DND-41 (cell line): ENCODE results near the gene PLA2G10.
"Not testable (repeated sequence)": the region's sequence is repeated elsewhere in the genome, so short reads cannot be mapped to it uniquely, and the experiment has no call there.

Source experiments
- EZH2 ChIP-seq: IDR thresholded peaks from 3 replicates; pipeline ENCODE4 v1.6.1; 2012; ENCODE audit warnings: borderline replicate concordance, low read depth, mild to moderate bottlenecking, moderate library complexity, low read length, inconsistent platforms; ENCODE audit not compliant: severe bottlenecking
- TF ChIP-seq, protein P1 (sequence below): IDR thresholded peaks from 2 replicates; pipeline ENCODE4 v1.5.1; 2012; ENCODE audit warnings: borderline replicate concordance, low read length, moderate library complexity, mild to moderate bottlenecking; ENCODE audit not compliant: poor library complexity, severe bottlenecking; ENCODE audit errors: extremely low read depth

DNA sequence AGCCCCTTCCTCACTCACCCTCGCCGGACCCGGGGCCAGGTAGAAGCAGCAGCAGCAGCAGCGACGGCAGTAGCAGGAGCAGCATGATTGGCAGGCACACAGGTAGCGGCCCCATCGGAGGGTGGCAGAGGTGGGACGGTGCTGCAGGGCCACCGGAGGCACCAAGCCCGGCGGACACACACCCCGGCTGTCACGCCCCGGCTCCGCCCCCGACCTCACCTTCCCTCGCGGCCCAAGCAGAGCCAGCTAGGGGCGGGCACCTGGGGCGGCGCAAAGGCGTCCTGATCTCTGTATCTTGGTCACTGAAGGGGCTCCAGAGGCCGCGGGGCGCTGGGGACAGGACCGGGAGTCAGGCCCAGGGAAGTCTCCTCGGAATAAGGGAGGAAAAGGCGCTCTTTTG, 39.1 kb upstream of the PLA2G10 start:
- TF ChIP-seq, protein P1, sequence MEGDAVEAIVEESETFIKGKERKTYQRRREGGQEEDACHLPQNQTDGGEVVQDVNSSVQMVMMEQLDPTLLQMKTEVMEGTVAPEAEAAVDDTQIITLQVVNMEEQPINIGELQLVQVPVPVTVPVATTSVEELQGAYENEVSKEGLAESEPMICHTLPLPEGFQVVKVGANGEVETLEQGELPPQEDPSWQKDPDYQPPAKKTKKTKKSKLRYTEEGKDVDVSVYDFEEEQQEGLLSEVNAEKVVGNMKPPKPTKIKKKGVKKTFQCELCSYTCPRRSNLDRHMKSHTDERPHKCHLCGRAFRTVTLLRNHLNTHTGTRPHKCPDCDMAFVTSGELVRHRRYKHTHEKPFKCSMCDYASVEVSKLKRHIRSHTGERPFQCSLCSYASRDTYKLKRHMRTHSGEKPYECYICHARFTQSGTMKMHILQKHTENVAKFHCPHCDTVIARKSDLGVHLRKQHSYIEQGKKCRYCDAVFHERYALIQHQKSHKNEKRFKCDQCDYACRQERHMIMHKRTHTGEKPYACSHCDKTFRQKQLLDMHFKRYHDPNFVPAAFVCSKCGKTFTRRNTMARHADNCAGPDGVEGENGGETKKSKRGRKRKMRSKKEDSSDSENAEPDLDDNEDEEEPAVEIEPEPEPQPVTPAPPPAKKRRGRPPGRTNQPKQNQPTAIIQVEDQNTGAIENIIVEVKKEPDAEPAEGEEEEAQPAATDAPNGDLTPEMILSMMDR: not testable (repeated sequence)
- not testable (repeated sequence) for TF ChIP-seq EZH2
